ENCODE data around the gene OPHN1. TPM values are rescaled to one million over a fixed set of nuclear protein-coding genes. Genes with fewer than 3 reads are reported as not detected.

The OPHN1 gene
- total RNA-seq, 4 donors from 2014 or later, result 4.6 to 27.7 (median 10.8) TPM

DNA sequence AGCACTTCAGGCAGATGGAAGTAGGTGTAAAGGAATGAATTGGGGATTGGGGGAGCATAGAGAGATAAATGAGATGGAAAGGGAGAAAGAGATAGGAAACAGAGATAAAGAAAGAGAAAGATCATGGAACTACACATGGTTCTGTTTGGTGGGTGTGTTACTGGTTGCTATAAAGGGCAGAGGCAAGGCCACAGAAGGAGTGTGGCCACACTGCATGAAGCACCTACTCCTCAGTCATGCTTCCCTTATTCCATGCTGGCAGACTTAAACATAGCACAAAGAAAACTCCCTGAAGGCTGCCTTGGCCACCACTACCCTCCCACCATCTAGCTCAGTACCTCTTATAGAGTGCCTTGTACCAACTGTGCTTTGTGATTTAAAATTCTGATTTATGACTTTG lies 56.9 kb downstream of the OPHN1 start:
- H3K4me3 ChIP-seq, result no peak overlapping the region
- no peaks in the 10 kb centered on the region for H3K36me3 ChIP-seq
- no peaks in the 10 kb centered on the region for H3K9me3 ChIP-seq
- H3K27ac ChIP-seq, result no peak overlapping the region
- no peaks in the 10 kb centered on the region for H3K27me3 ChIP-seq
- TF ChIP-seq POLR2A (IDR thresholded peaks at IDR 0.05), result no peak
- TF ChIP-seq, protein P1, sequence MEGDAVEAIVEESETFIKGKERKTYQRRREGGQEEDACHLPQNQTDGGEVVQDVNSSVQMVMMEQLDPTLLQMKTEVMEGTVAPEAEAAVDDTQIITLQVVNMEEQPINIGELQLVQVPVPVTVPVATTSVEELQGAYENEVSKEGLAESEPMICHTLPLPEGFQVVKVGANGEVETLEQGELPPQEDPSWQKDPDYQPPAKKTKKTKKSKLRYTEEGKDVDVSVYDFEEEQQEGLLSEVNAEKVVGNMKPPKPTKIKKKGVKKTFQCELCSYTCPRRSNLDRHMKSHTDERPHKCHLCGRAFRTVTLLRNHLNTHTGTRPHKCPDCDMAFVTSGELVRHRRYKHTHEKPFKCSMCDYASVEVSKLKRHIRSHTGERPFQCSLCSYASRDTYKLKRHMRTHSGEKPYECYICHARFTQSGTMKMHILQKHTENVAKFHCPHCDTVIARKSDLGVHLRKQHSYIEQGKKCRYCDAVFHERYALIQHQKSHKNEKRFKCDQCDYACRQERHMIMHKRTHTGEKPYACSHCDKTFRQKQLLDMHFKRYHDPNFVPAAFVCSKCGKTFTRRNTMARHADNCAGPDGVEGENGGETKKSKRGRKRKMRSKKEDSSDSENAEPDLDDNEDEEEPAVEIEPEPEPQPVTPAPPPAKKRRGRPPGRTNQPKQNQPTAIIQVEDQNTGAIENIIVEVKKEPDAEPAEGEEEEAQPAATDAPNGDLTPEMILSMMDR (IDR thresholded peaks at IDR 0.05), result no peak
- intact Hi-C loops (cut with DNase I; ENCODE audit: low total_unique reads), result no loop called here
- no peak for DNase-seq
- H3K4me1 ChIP-seq, result no peaks in the 10 kb centered on the region

DNA sequence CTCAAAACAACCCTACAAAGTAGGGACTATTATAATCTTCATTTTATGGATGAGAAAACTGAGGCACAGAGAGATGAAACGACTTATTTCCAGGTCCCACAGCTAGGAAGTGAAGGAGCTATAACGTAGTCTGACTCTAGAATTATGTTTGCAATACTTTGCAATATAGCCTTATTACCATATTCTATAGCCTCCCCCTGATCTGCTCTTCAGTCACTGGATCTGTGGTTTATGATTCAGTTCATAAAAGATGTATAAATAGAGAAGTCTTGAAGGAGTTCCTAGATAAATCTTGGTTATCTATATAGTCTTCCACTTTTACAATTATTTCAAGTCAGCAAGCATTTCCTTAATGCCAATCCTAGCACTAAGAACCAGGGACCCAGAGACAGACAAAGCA lies 57.5 kb downstream of the OPHN1 start:
- no peak overlapping the region for H3K4me3 ChIP-seq
- H3K27ac ChIP-seq, result no peak overlapping the region
- no peak for TF ChIP-seq POLR2A (IDR thresholded peaks at IDR 0.05)
- TF ChIP-seq, protein P1 (IDR thresholded peaks at IDR 0.05), result no peak
- intact Hi-C loops (cut with DNase I; ENCODE audit: low total_unique reads), result no loop called here
- no peak for DNase-seq
- H3K4me1 ChIP-seq, result no peaks in the 10 kb centered on the region
- no peaks in the 10 kb centered on the region for H3K27me3 ChIP-seq
- H3K9me3 ChIP-seq, result no peaks in the 10 kb centered on the region
- H3K36me3 ChIP-seq, result no peaks in the 10 kb centered on the region

DNA sequence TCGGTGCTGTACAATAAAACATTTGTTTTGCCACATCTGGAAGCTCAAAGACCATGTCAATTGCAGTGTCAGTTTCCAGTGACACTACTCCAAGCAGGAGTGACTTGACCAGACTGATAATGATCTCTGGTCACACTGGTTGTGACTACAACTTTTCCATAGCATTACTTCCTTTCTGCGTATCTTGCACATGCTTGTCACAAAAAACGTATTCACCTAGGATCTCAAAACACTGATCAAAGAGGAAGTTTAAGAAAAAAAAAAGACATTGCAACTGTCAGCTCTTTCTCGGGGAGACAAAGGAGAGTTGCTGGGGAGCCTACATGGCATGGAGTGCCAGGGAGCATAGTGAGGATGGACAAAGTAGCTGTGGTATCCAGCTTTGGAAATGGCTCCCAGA lies 60.6 kb downstream of the OPHN1 start:
- Histone ChIP-seq H3K4me1 (no peaks in the 10 kb centered on the region), H3K9me3 (no peaks in the 10 kb centered on the region), H3K36me3 (no peaks in the 10 kb centered on the region), H3K27ac (no peak overlapping the region), H3K4me3 (no peak overlapping the region), H3K27me3 (no peaks in the 10 kb centered on the region)
- intact Hi-C loops (cut with DNase I; ENCODE audit: low total_unique reads), result no loop called here
- no peak for DNase-seq
- TF ChIP-seq, protein P1 (IDR thresholded peaks at IDR 0.05), result no peak
- TF ChIP-seq POLR2A (IDR thresholded peaks at IDR 0.05), result no peak

DNA sequence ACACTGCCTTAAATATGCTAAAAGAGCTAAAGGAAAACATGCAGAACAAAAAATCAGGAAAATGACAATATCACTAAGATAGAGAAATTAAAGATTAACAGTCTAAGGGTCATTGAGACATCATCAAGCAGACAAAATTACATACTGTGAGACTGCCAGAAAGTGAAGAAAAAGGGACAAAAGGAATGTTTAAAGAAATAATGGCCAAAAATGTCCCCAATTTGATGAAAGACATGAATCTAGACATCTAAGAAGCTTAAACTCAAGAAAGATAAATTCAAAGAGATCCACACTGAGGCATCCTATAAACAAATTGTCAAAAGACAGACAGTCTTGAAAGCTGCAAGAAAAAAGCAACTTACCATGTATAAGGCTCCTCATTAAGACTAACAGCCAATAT lies 63.7 kb downstream of the OPHN1 start:
- DNase-seq, result no peak
- H3K4me3 ChIP-seq, result no peak overlapping the region
- H3K4me1 ChIP-seq, result no peaks in the 10 kb centered on the region
- no peaks in the 10 kb centered on the region for H3K9me3 ChIP-seq
- H3K27ac ChIP-seq, result no peak overlapping the region
- H3K36me3 ChIP-seq, result no peaks in the 10 kb centered on the region
- intact Hi-C loops (cut with DNase I; ENCODE audit: low total_unique reads), result no loop called here
- TF ChIP-seq, protein P1 (IDR thresholded peaks at IDR 0.05), result no peak
- no peak for TF ChIP-seq POLR2A (IDR thresholded peaks at IDR 0.05)
- H3K27me3 ChIP-seq, result no peaks in the 10 kb centered on the region

DNA sequence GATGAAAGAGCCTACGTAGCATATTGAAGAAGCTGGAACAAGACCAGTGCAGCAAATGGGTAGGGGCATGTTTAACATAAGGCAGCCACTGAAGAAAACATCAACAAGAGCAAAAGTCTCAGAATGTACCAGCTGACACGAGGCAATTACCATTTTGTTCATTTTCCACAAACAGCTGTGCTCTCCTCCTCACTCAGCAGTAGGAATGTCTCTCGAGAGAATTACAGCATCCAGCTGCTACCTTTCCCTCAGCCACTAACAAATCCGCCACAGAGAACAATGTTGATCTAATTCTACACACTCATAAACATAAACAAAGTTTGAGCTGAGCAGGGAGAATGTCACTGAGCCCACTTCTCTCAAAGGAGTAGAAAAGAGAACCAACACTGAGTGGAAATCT lies 68.0 kb downstream of the OPHN1 start:
- H3K27ac ChIP-seq, result no peak overlapping the region
- no peaks in the 10 kb centered on the region for H3K36me3 ChIP-seq
- H3K27me3 ChIP-seq, result no peaks in the 10 kb centered on the region
- no peaks in the 10 kb centered on the region for H3K4me1 ChIP-seq
- intact Hi-C loops (cut with DNase I; ENCODE audit: low total_unique reads), result no loop called here
- H3K4me3 ChIP-seq, result no peak overlapping the region
- TF ChIP-seq POLR2A (IDR thresholded peaks at IDR 0.05), result no peak
- TF ChIP-seq, protein P1 (IDR thresholded peaks at IDR 0.05), result no peak
- no peak for DNase-seq
- H3K9me3 ChIP-seq, result no peaks in the 10 kb centered on the region
